Measurements from ENCODE around the gene SYT17.
"Not testable (repeated sequence)": the region's sequence is repeated elsewhere in the genome, so short reads cannot be mapped to it uniquely, and the experiment has no call there.

SYT17 gene

GRCh38 chr16:19186408-19186807 is 18.4 kb downstream of the SYT17 start:
- no peak for TF ChIP-seq CTCF (IDR thresholded peaks at IDR 0.05; ENCODE audit: control insufficient read depth, extremely low read depth, insufficient read depth)
- no peak for DNase-seq (ENCODE audit: low read depth)
- H3K4me3 ChIP-seq (ENCODE audit: low read depth, low read length), result no peak overlapping the region

- not testable (repeated sequence) for DNase-seq (ENCODE audit: low read depth)
These were observed 19.9 kb downstream of the SYT17 start for GRCh38 chr16:19187961-19188360.

GRCh38 chr16:19188406-19188805 is 20.4 kb downstream of the SYT17 start:
- DNase-seq (ENCODE audit: low read depth), result no peak
- no peak for TF ChIP-seq CTCF (IDR thresholded peaks at IDR 0.05; ENCODE audit: control insufficient read depth, extremely low read depth, insufficient read depth)
- no peak overlapping the region for H3K4me3 ChIP-seq (ENCODE audit: low read depth, low read length)

More at GRCh38 chr16:19187961-19188360, 19.9 kb downstream of the SYT17 start:
- H3K4me3 ChIP-seq (ENCODE audit: low read depth, low read length), result not testable (repeated sequence)

- no peak for DNase-seq (ENCODE audit: low read depth)
- no peak overlapping the region for H3K4me3 ChIP-seq (ENCODE audit: low read depth, low read length)
- TF ChIP-seq CTCF (IDR thresholded peaks at IDR 0.05; ENCODE audit: control insufficient read depth, extremely low read depth, insufficient read depth), result no peak
These were observed 24.8 kb downstream of the SYT17 start for GRCh38 chr16:19192865-19193264.

GRCh38 chr16:19196871-19197270 is 28.8 kb downstream of the SYT17 start:
- no peak for DNase-seq (ENCODE audit: low read depth)
- no peak overlapping the region for H3K4me3 ChIP-seq (ENCODE audit: low read depth, low read length)
- TF ChIP-seq CTCF (IDR thresholded peaks at IDR 0.05; ENCODE audit: control insufficient read depth, extremely low read depth, insufficient read depth), result no peak

GRCh38 chr16:19203374-19203966 is 35.4 kb downstream of the SYT17 start:
- no peak for TF ChIP-seq CTCF (IDR thresholded peaks at IDR 0.05; ENCODE audit: control insufficient read depth, extremely low read depth, insufficient read depth)
- H3K4me3 ChIP-seq (ENCODE audit: low read depth, low read length), result no peak overlapping the region
- DNase-seq (ENCODE audit: low read depth), result no peak

GRCh38 chr16:19210280-19210924 is 42.4 kb downstream of the SYT17 start:
- no peak for DNase-seq (ENCODE audit: low read depth)
- TF ChIP-seq CTCF (IDR thresholded peaks at IDR 0.05; ENCODE audit: control insufficient read depth, extremely low read depth, insufficient read depth), result no peak
- H3K4me3 ChIP-seq (ENCODE audit: low read depth, low read length), result no peak overlapping the region

Measured in LNCaP clone FGC (cell line).